Stomach (tissue), 9 donors: ENCODE data around the gene XPO4. TPM values are rescaled to one million over a fixed set of nuclear protein-coding genes. Genes with fewer than 3 reads are reported as not detected.
"Not testable (repeated sequence)": the region's sequence is repeated elsewhere in the genome, so short reads cannot be mapped to it uniquely, and the experiment has no call there.

Experiments
- DNase-seq, 2 donors: peaks; one replicate each; pipeline versions ENCODE4 v3.0.0 to v3.0.0-alpha.2; 2013 to 2019
- H3K27ac ChIP-seq, 5 donors: fragments of 200-600 bp in 4 of 5; sonication (generic) in 4 of 5; one replicate each; pipeline ENCODE4 v1.5.1; 2013 to 2019; ENCODE audit warnings: mild to moderate bottlenecking in 1 of 5, moderate library complexity in 1 of 5
- H3K27me3 ChIP-seq, 3 donors: fragments of 200-600 bp; sonication (generic); one replicate each; pipeline ENCODE4 v1.5.1; 2017 to 2019; ENCODE audit warnings: mixed run types in 1 of 3
- H3K36me3 ChIP-seq, 4 donors: fragments of 200-600 bp; sonication (generic); 1 replicate in 3 of 4; 2 replicates in 1 of 4; pipeline ENCODE4 v1.5.1; 2016 to 2019
- H3K4me1 ChIP-seq, 4 donors: fragments of 200-600 bp; sonication (generic); one replicate each; pipeline ENCODE4 v1.5.1; 2016 to 2019
- H3K4me3 ChIP-seq, 4 donors: fragments of 200-600 bp; sonication (generic) in 3 of 4; one replicate each; pipeline ENCODE4 v1.5.1; 2016 to 2019; ENCODE audit warnings: mild to moderate bottlenecking in 1 of 4
- H3K9me3 ChIP-seq, 4 donors: fragments of 200-600 bp; sonication (generic); one replicate each; pipeline ENCODE4 v1.5.1; 2016 to 2019
- CTCF ChIP-seq, 7 experiments: fragments of 450-650 bp in 4 of 7; fragments of 200-600 bp in 3 of 7; sonication (generic) in 3 of 7; IDR thresholded peaks; one replicate each; pipeline ENCODE4 v1.5.1; 2016 to 2019; ENCODE audit warnings: antibody characterized with exemption in 7 of 7, control low read depth in 2 of 7, mild to moderate bottlenecking in 1 of 7
- EP300 ChIP-seq: sonication (generic); formaldehyde crosslinking; IDR thresholded peaks from one replicate; pipeline ENCODE4 v1.6.1; 2017; ENCODE audit warnings: antibody characterized with exemption
- POLR2A ChIP-seq, 4 donors: fragments of 450-650 bp; IDR thresholded peaks; one replicate each; pipeline ENCODE4 v1.6.1; 2016; ENCODE audit warnings: antibody characterized with exemption in 4 of 4, control low read depth in 2 of 4, mild to moderate bottlenecking in 1 of 4, moderate library complexity in 1 of 4
- POLR2AphosphoS5 ChIP-seq, 3 donors: sonication (generic); formaldehyde crosslinking; IDR thresholded peaks; one replicate each; pipeline ENCODE4 v1.6.1; 2016; ENCODE audit warnings: antibody characterized with exemption in 3 of 3
- WGBS, 5 donors: extraction: QIAGEN DNeasy Blood & Tissue Kit in 3 of 5; methylation state at CpG; one replicate each; pipeline versions ENCODE4 v1.1.5 to v1.1.7; 2013 to 2018; 5-methylcytosine and 5-hydroxymethylcytosine counted together
- intact Hi-C: fragments of 100-400 bp; cut with DNase I; formaldehyde crosslinking; loops from one replicate; pipeline ENCODE4 v1.15.1; 2023; ENCODE audit warnings: low total_unique reads
- polyA plus RNA-seq, 3 donors: library from polyadenylated mRNA; stranded (reverse); fragments of 200-250 nt; gene quantifications; one replicate each; pipeline ENCODE4 v1.2.3, GENCODE V29; 2013
- total RNA-seq, 5 donors: library from RNA; depleted of rRNA; stranded (reverse); fragments of >200 nt; gene quantifications; one replicate each; pipeline versions ENCODE4 v1.1.0 to v1.2.3, GENCODE V29; 2014 to 2016
- donor health status: healthy with polysubstance abuse.
- donor health status: Bipolar disorder and iron deficiency.
- donor health status: healthy.

The XPO4 gene
- total and polyA plus RNA-seq, 8 donors = 2.3 to 41.7 (median 14.9) TPM

DNA sequence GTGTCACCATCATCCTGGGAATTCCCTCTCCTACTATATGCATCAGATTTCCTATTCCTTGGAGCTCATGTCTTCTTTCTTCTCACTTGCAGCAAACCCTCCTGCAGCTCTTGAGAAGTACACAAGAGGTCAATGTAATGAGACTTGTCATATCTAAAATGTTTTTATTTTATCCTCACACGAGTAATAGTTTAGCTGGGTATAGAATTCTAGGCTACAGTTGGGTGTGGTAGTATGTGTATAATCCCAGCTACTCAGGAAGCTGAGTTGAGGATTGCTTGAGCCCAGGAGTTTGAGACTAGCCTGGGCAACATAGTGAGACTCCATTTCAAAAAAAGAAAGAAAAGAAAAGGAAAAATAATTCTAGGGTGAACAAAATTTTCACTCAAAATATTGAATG lies 153.2 kb downstream of the XPO4 start:
- Histone ChIP-seq H3K4me1 (no peaks in the 10 kb centered on the region), H3K27me3 (no peaks in the 10 kb centered on the region), H3K36me3 (no peaks in the 10 kb centered on the region), H3K27ac (no peak overlapping the region), H3K4me3 (no peak overlapping the region), H3K9me3 (peaks cover 0 to 32% (median 16%) of the 10 kb centered on the region in 4 donors)
- intact Hi-C loops = no loop called here
- no peak for TF ChIP-seq CTCF (IDR thresholded peaks at IDR 0.05)
- no peak for TF ChIP-seq EP300
- no peak for TF ChIP-seq POLR2A (IDR thresholded peaks at IDR 0.05)
- 94 to 98% (median 97%) methylated on average over 1 of the region's 1 CpG for WGBS, 5 donors
- no peak for DNase-seq

GRCh38 chr13:20743830-20744404 lies 158.6 kb downstream of the XPO4 start:
- peaks cover 0 to 14% (median 6%) of the 10 kb centered on the region in 4 donors for H3K36me3 ChIP-seq
- WGBS, 5 donors = 94 to 97% (median 95%) methylated on average over 4 of the region's 4 CpGs

GRCh38 chr13:20740021-20740420 lies 162.5 kb downstream of the XPO4 start:
- no peak for TF ChIP-seq POLR2A (IDR thresholded peaks at IDR 0.05)
- TF ChIP-seq POLR2AphosphoS5 (IDR thresholded peaks at IDR 0.05) = no peak
- TF ChIP-seq CTCF (IDR thresholded peaks at IDR 0.05) = no peak
- no peak for TF ChIP-seq EP300
- no peaks in the 10 kb centered on the region for H3K27me3 ChIP-seq
- 94 to 99% (median 97%) methylated on average over 14 to 22 of the region's 22 CpGs for WGBS, 5 donors
- peaks cover 0 to 17% (median 7%) of the 10 kb centered on the region in 4 donors for H3K36me3 ChIP-seq
- H3K4me1 ChIP-seq = no peaks in the 10 kb centered on the region
- H3K4me3 ChIP-seq = no peak overlapping the region
- H3K9me3 ChIP-seq = peaks cover 0 to 13% (median 8%) of the 10 kb centered on the region in 4 donors
- H3K27ac ChIP-seq = no peak overlapping the region
- DNase-seq = no peak
- intact Hi-C loops = no loop called here

More at GRCh38 chr13:20743830-20744404, 158.6 kb downstream of the XPO4 start:
- H3K4me3 ChIP-seq, H3K4me1 ChIP-seq, H3K27me3 ChIP-seq, H3K27ac ChIP-seq, DNase-seq, intact Hi-C loops: not testable (repeated sequence)
- H3K9me3 ChIP-seq = peaks cover 0 to 17% (median 9%) of the 10 kb centered on the region in 4 donors

DNA sequence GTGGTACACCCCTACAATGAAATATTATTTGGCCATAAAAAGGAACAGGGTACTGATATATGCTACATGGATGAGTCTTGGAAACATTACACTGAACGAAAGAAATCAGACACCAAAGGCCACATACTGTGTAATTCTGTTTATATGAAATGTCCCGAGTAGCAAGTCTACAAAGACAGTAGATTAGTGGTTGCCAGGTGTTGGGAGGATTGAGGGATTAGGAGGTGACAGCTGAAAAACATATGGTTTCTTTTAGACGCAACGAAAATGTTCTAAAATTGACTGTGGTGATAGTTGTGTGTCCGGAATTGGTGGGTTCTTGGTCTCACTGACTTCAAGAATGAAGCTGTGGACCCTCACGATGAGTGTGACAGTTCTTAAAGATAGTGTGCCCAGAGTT lies 163.9 kb downstream of the XPO4 start:
- intact Hi-C loops = no loop called here
- no peak for TF ChIP-seq CTCF (IDR thresholded peaks at IDR 0.05)
- TF ChIP-seq POLR2A (IDR thresholded peaks at IDR 0.05) = no peak
- no peak for TF ChIP-seq EP300
- TF ChIP-seq POLR2AphosphoS5 (IDR thresholded peaks at IDR 0.05) = no peak
- peaks cover 0 to 13% (median 8%) of the 10 kb centered on the region in 4 donors for H3K9me3 ChIP-seq
- H3K4me3 ChIP-seq = no peak overlapping the region
- H3K27me3 ChIP-seq = no peaks in the 10 kb centered on the region
- DNase-seq = no peak
- 78 to 93% (median 88%) methylated on average over 6 of the region's 6 CpGs for WGBS, 5 donors
- peaks cover 0 to 17% (median 7%) of the 10 kb centered on the region in 4 donors for H3K36me3 ChIP-seq
- H3K27ac ChIP-seq = no peak overlapping the region
- H3K4me1 ChIP-seq = no peaks in the 10 kb centered on the region
